Measurements from ENCODE around the gene MAP4. TPM values are rescaled to one million over a fixed set of nuclear protein-coding genes. Genes with fewer than 3 reads are reported as not detected.

The MAP4 gene
- total and polyA plus RNA-seq, 2 donors (not counting 1 experiment from before 2014, with no cell fraction given), result 39.2 to 132 TPM

- Mint-ChIP-seq H3K27ac (no peak overlapping the region), H3K4me1 (no peaks in the 10 kb centered on the region), H3K27me3 (no peaks in the 10 kb centered on the region), H3K4me3 (no peak overlapping the region), H3K9me3 (ENCODE audit: insufficient read depth) (no peaks in the 10 kb centered on the region)
- TF ChIP-seq EZH2 (IDR thresholded peaks at IDR 0.05; ENCODE audit: borderline replicate concordance, insufficient read depth, low read depth, low read length, poor library complexity, severe bottlenecking), result no peak
- TF ChIP-seq CTCF (IDR thresholded peaks at IDR 0.05), result no peak
- H4K20me1 ChIP-seq (ENCODE audit: control insufficient read depth, insufficient read depth, low read length, poor library complexity, severe bottlenecking), result no peaks in the 10 kb centered on the region
- WGBS (ENCODE audit: insufficient coverage), result 100% methylated on average over 1 of the region's 2 CpGs
- peaks cover 14 to 33% of the 10 kb centered on the region in 2 experiments for H3K36me3 ChIP-seq (replicated peaks in 1 of 2; ENCODE audit: control extremely low read depth in 1 of 2, control insufficient read depth in 1 of 2, extremely low read depth in 1 of 2, insufficient read depth in 2 of 2, low read length in 1 of 2)
- no peak overlapping the region for H2AFZ ChIP-seq (ENCODE audit: insufficient read depth, low read depth, low read length, poor library complexity, severe bottlenecking)
- no peaks in the 10 kb centered on the region for H3K4me1 ChIP-seq (ENCODE audit: control insufficient read depth in 2 of 2, insufficient read depth in 2 of 2, low read length in 2 of 2)
- CTCF ChIA-PET, result interaction anchor here (1.3 kb wide), 1 partner anchor 9 kb away, joined by 4 read pairs; no protein-coding TSS in a partner anchor
- H3K9me3 ChIP-seq (ENCODE audit: control extremely low read depth in 1 of 3, control insufficient read depth in 2 of 3, insufficient read depth in 1 of 3, low read length in 2 of 3), result no peaks in the 10 kb centered on the region
- H3K4me3 ChIP-seq (ENCODE audit: control extremely low read depth in 1 of 5, extremely low read depth in 1 of 5, insufficient read depth in 1 of 5, low read depth in 2 of 5, low read length in 4 of 5), result no peak overlapping the region
- H3K79me2 ChIP-seq (ENCODE audit: control insufficient read depth, insufficient read depth, low read length), result no peaks in the 10 kb centered on the region
- intact Hi-C loops (cut with micrococcal nuclease), result no loop called here
- no peak overlapping the region for H3K9ac ChIP-seq (ENCODE audit: low read length)
- no peak overlapping the region for H3K27ac ChIP-seq (ENCODE audit: low read length in 2 of 2)
- POLR2A ChIA-PET, result no interaction called here
- DNase-seq (no peak), ATAC-seq (ENCODE audit: low read depth) (no peak)
- H3K4me2 ChIP-seq (replicated peaks; ENCODE audit: low read depth, low read length, poor library complexity, severe bottlenecking), result no peak overlapping the region
- no peaks in the 10 kb centered on the region for H3K27me3 ChIP-seq (replicated peaks in 1 of 4; ENCODE audit: control extremely low read depth in 1 of 4, control insufficient read depth in 3 of 4, insufficient read depth in 4 of 4, low read length in 3 of 4)
These were observed 106.6 kb downstream of the MAP4 start for GRCh38 chr3:47909607-47910006.

GRCh38 chr3:47908744-47909143 lies 107.5 kb downstream of the MAP4 start:
- no peaks in the 10 kb centered on the region for H3K9me3 Mint-ChIP-seq (ENCODE audit: insufficient read depth)

More at GRCh38 chr3:47908744-47909143, 107.5 kb downstream of the MAP4 start:
- DNase-seq (no peak), ATAC-seq (ENCODE audit: low read depth) (no peak)
- H3K9ac ChIP-seq (ENCODE audit: low read length), result no peak overlapping the region
- no peak overlapping the region for H3K4me3 ChIP-seq (ENCODE audit: control extremely low read depth in 1 of 5, extremely low read depth in 1 of 5, insufficient read depth in 1 of 5, low read depth in 2 of 5, low read length in 4 of 5)
- peaks cover 11 to 27% of the 10 kb centered on the region in 2 experiments for H3K36me3 ChIP-seq (replicated peaks in 1 of 2; ENCODE audit: control extremely low read depth in 1 of 2, control insufficient read depth in 1 of 2, extremely low read depth in 1 of 2, insufficient read depth in 2 of 2, low read length in 1 of 2)
- WGBS (ENCODE audit: insufficient coverage), result 100% methylated on average over 1 of the region's 4 CpGs
- ChIA-PET POLR2A (no interaction called here), CTCF (no interaction called here)
- no peak overlapping the region for H3K27ac ChIP-seq (ENCODE audit: low read length in 2 of 2)
- no peaks in the 10 kb centered on the region for H3K79me2 ChIP-seq (ENCODE audit: control insufficient read depth, insufficient read depth, low read length)
- intact Hi-C loops (cut with micrococcal nuclease), result no loop called here
- no peaks in the 10 kb centered on the region for H4K20me1 ChIP-seq (ENCODE audit: control insufficient read depth, insufficient read depth, low read length, poor library complexity, severe bottlenecking)
- Mint-ChIP-seq H3K27ac (no peak overlapping the region), H3K27me3 (no peaks in the 10 kb centered on the region), H3K4me1 (no peaks in the 10 kb centered on the region), H3K4me3 (no peak overlapping the region)
- no peak for TF ChIP-seq CTCF (IDR thresholded peaks at IDR 0.05)
- no peak for TF ChIP-seq EZH2 (IDR thresholded peaks at IDR 0.05; ENCODE audit: borderline replicate concordance, insufficient read depth, low read depth, low read length, poor library complexity, severe bottlenecking)
- H3K27me3 ChIP-seq (replicated peaks in 1 of 4; ENCODE audit: control extremely low read depth in 1 of 4, control insufficient read depth in 3 of 4, insufficient read depth in 4 of 4, low read length in 3 of 4), result no peaks in the 10 kb centered on the region
- no peaks in the 10 kb centered on the region for H3K4me1 ChIP-seq (ENCODE audit: control insufficient read depth in 2 of 2, insufficient read depth in 2 of 2, low read length in 2 of 2)
- no peak overlapping the region for H2AFZ ChIP-seq (ENCODE audit: insufficient read depth, low read depth, low read length, poor library complexity, severe bottlenecking)
- no peaks in the 10 kb centered on the region for H3K9me3 ChIP-seq (ENCODE audit: control extremely low read depth in 1 of 3, control insufficient read depth in 2 of 3, insufficient read depth in 1 of 3, low read length in 2 of 3)
- H3K4me2 ChIP-seq (replicated peaks; ENCODE audit: low read depth, low read length, poor library complexity, severe bottlenecking), result no peak overlapping the region
